ENCODE measurements around the gene OSBPL10.

- TF ChIP-seq, protein P1, sequence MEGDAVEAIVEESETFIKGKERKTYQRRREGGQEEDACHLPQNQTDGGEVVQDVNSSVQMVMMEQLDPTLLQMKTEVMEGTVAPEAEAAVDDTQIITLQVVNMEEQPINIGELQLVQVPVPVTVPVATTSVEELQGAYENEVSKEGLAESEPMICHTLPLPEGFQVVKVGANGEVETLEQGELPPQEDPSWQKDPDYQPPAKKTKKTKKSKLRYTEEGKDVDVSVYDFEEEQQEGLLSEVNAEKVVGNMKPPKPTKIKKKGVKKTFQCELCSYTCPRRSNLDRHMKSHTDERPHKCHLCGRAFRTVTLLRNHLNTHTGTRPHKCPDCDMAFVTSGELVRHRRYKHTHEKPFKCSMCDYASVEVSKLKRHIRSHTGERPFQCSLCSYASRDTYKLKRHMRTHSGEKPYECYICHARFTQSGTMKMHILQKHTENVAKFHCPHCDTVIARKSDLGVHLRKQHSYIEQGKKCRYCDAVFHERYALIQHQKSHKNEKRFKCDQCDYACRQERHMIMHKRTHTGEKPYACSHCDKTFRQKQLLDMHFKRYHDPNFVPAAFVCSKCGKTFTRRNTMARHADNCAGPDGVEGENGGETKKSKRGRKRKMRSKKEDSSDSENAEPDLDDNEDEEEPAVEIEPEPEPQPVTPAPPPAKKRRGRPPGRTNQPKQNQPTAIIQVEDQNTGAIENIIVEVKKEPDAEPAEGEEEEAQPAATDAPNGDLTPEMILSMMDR (conservative IDR thresholded peaks at IDR 0.05; ENCODE audit: low read length), result no peak
- TF ChIP-seq EZH2phosphoT487 (IDR thresholded peaks at IDR 0.05; ENCODE audit: borderline replicate concordance, low read depth, low read length), result no peak
Observed at GRCh38 chr3:31813197-31813596, 167.9 kb downstream of the OSBPL10 start.
